ENCODE results near the gene COL21A1.
A peak's percentile ranks its signal among the peaks of the same experiment; 100 is the strongest.

COL21A1 gene

GRCh38 chr6:56051202-56051598 is 196.2 kb downstream of the COL21A1 start (continued):
- TF ChIP-seq, protein P1, sequence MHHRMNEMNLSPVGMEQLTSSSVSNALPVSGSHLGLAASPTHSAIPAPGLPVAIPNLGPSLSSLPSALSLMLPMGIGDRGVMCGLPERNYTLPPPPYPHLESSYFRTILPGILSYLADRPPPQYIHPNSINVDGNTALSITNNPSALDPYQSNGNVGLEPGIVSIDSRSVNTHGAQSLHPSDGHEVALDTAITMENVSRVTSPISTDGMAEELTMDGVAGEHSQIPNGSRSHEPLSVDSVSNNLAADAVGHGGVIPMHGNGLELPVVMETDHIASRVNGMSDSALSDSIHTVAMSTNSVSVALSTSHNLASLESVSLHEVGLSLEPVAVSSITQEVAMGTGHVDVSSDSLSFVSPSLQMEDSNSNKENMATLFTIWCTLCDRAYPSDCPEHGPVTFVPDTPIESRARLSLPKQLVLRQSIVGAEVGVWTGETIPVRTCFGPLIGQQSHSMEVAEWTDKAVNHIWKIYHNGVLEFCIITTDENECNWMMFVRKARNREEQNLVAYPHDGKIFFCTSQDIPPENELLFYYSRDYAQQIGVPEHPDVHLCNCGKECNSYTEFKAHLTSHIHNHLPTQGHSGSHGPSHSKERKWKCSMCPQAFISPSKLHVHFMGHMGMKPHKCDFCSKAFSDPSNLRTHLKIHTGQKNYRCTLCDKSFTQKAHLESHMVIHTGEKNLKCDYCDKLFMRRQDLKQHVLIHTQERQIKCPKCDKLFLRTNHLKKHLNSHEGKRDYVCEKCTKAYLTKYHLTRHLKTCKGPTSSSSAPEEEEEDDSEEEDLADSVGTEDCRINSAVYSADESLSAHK (tag by site-specific recombination; IDR thresholded peaks at IDR 0.05) = peak; percentile 13; the same call in 1 of the 2 replicates
- TF ChIP-seq ZNF48 (tag by site-specific recombination; IDR thresholded peaks at IDR 0.05) (no peak), ZNF585B (tag by site-specific recombination; IDR thresholded peaks at IDR 0.05) (no peak), ZNF335 (tag by site-specific recombination; conservative IDR thresholded peaks at IDR 0.05) (peak; percentile 26; the same call in 1 of the 2 replicates), ZNF426 (tag by site-specific recombination; IDR thresholded peaks at IDR 0.05) (no peak)

GRCh38 chr6:56050530-56051201 is 196.7 kb downstream of the COL21A1 start:
- H3K9me3 ChIP-seq (ENCODE audit: control insufficient read depth, insufficient read depth, low read depth, low read length) = no peaks in the 10 kb centered on the region
- H3K36me3 ChIP-seq (ENCODE audit: control insufficient read depth in 2 of 2, insufficient read depth in 1 of 2, low read length in 2 of 2) = no peaks in the 10 kb centered on the region
- no peak overlapping the region for H3K4me3 ChIP-seq (ENCODE audit: low read depth, low read length)
- H3K4me1 ChIP-seq (ENCODE audit: control insufficient read depth, insufficient read depth, low read length) = no peaks in the 10 kb centered on the region
- ChIA-PET CTCF (interaction anchor here (0.5 to 0.9 kb wide), 2 partner anchors 434 to 774 kb away, joined by 3 to 4 read pairs; no protein-coding TSS in a partner anchor), POLR2A (no interaction called here)
- TF ChIP-seq ZNF600 (tag by site-specific recombination; IDR thresholded peaks at IDR 0.05) (no peak), ZNF549 (tag by site-specific recombination; IDR thresholded peaks at IDR 0.05) (no peak), ZIC2 (tag by site-specific recombination; IDR thresholded peaks at IDR 0.05) (no peak), FEZF1 (tag by site-specific recombination; IDR thresholded peaks at IDR 0.05) (peak; percentile 49; the same call in 1 of the 2 replicates), ZBTB21 (tag by site-specific recombination; IDR thresholded peaks at IDR 0.05) (no peak), KLF16 (tag by site-specific recombination; IDR thresholded peaks at IDR 0.05) (no peak), YY2 (tag by site-specific recombination; IDR thresholded peaks at IDR 0.05) (no peak)
- TF ChIP-seq, protein P1 (tag by site-specific recombination; IDR thresholded peaks at IDR 0.05) = 0 out of 2 replicates have a peak, but pooled peaks have one; percentile 24
- TF ChIP-seq, protein P2, sequence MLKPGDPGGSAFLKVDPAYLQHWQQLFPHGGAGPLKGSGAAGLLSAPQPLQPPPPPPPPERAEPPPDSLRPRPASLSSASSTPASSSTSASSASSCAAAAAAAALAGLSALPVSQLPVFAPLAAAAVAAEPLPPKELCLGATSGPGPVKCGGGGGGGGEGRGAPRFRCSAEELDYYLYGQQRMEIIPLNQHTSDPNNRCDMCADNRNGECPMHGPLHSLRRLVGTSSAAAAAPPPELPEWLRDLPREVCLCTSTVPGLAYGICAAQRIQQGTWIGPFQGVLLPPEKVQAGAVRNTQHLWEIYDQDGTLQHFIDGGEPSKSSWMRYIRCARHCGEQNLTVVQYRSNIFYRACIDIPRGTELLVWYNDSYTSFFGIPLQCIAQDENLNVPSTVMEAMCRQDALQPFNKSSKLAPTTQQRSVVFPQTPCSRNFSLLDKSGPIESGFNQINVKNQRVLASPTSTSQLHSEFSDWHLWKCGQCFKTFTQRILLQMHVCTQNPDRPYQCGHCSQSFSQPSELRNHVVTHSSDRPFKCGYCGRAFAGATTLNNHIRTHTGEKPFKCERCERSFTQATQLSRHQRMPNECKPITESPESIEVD (tag by site-specific recombination; IDR thresholded peaks at IDR 0.05) = peak; percentile 59; the same call in 1 of the 2 replicates
- H3K27ac ChIP-seq (ENCODE audit: extremely low read depth, low read depth, low read length) = no peak overlapping the region

DNA sequence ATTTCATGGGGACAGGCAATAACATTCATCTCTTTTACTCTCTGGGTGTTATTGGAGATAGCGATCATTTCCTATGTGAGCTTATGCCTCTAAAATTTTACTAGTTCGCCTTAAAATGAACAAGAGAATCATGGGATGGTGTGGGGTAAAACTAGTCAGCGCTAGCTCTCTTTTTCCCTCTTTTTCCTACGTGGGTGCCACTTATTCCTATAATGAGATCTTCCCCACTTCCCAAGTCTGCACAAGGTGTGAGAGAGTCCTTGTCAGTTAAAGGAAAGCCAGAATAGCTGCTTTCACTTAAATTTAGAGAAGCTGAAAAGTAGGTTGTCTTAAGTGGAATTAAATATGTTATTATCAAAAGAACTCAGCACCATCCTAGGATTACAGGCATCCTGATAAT is 198.8 kb downstream of the COL21A1 start:
- POLR2A ChIA-PET = no interaction called here
- TF ChIP-seq ZNF558 (tag by site-specific recombination; IDR thresholded peaks at IDR 0.05) (no peak), FEZF1 (tag by site-specific recombination; IDR thresholded peaks at IDR 0.05) (peak; percentile 73)
- Histone ChIP-seq H3K4me1 (ENCODE audit: control insufficient read depth, insufficient read depth, low read length) (no peaks in the 10 kb centered on the region), H3K36me3 (ENCODE audit: control insufficient read depth in 2 of 2, insufficient read depth in 1 of 2, low read length in 2 of 2) (no peaks in the 10 kb centered on the region), H3K9me3 (ENCODE audit: control insufficient read depth, insufficient read depth, low read depth, low read length) (no peaks in the 10 kb centered on the region), H3K4me3 (ENCODE audit: low read depth, low read length) (no peak overlapping the region), H3K27ac (ENCODE audit: extremely low read depth, low read depth, low read length) (no peak overlapping the region)
- CTCF ChIA-PET = interaction anchor here (0.9 kb wide), 1 partner anchor 755 kb away, joined by 3 read pairs; no protein-coding TSS in a partner anchor

Data from HEK293 (cell line).